ENCODE measurements around the gene ELSPBP1. TPM values are rescaled to one million over a fixed set of nuclear protein-coding genes. Genes with fewer than 3 reads are reported as not detected.

ELSPBP1 gene
- total and polyA plus RNA-seq, 2 experiments from 2014 or later, result not detected

DNA sequence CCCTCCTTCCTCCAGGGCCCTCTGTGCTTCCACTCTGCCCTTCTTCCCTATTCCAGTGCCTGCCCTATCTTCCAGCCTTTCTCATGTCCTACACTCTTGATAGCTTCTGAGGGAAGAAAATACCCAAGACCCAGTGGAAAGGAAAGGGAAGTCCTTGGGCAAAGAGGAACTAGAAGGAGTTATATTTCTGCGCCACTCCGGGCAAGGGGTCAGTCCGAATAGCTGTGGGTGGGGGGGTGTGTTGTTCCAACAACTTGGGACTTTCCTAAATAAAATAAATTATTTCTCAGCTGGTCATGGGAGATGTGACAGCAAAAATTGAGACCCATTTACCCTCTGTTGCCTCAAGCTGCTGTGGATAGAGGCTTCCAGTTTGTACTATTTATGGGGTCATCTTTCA lies 26.3 kb downstream of the ELSPBP1 start (continued):
- TF ChIP-seq, protein P1, sequence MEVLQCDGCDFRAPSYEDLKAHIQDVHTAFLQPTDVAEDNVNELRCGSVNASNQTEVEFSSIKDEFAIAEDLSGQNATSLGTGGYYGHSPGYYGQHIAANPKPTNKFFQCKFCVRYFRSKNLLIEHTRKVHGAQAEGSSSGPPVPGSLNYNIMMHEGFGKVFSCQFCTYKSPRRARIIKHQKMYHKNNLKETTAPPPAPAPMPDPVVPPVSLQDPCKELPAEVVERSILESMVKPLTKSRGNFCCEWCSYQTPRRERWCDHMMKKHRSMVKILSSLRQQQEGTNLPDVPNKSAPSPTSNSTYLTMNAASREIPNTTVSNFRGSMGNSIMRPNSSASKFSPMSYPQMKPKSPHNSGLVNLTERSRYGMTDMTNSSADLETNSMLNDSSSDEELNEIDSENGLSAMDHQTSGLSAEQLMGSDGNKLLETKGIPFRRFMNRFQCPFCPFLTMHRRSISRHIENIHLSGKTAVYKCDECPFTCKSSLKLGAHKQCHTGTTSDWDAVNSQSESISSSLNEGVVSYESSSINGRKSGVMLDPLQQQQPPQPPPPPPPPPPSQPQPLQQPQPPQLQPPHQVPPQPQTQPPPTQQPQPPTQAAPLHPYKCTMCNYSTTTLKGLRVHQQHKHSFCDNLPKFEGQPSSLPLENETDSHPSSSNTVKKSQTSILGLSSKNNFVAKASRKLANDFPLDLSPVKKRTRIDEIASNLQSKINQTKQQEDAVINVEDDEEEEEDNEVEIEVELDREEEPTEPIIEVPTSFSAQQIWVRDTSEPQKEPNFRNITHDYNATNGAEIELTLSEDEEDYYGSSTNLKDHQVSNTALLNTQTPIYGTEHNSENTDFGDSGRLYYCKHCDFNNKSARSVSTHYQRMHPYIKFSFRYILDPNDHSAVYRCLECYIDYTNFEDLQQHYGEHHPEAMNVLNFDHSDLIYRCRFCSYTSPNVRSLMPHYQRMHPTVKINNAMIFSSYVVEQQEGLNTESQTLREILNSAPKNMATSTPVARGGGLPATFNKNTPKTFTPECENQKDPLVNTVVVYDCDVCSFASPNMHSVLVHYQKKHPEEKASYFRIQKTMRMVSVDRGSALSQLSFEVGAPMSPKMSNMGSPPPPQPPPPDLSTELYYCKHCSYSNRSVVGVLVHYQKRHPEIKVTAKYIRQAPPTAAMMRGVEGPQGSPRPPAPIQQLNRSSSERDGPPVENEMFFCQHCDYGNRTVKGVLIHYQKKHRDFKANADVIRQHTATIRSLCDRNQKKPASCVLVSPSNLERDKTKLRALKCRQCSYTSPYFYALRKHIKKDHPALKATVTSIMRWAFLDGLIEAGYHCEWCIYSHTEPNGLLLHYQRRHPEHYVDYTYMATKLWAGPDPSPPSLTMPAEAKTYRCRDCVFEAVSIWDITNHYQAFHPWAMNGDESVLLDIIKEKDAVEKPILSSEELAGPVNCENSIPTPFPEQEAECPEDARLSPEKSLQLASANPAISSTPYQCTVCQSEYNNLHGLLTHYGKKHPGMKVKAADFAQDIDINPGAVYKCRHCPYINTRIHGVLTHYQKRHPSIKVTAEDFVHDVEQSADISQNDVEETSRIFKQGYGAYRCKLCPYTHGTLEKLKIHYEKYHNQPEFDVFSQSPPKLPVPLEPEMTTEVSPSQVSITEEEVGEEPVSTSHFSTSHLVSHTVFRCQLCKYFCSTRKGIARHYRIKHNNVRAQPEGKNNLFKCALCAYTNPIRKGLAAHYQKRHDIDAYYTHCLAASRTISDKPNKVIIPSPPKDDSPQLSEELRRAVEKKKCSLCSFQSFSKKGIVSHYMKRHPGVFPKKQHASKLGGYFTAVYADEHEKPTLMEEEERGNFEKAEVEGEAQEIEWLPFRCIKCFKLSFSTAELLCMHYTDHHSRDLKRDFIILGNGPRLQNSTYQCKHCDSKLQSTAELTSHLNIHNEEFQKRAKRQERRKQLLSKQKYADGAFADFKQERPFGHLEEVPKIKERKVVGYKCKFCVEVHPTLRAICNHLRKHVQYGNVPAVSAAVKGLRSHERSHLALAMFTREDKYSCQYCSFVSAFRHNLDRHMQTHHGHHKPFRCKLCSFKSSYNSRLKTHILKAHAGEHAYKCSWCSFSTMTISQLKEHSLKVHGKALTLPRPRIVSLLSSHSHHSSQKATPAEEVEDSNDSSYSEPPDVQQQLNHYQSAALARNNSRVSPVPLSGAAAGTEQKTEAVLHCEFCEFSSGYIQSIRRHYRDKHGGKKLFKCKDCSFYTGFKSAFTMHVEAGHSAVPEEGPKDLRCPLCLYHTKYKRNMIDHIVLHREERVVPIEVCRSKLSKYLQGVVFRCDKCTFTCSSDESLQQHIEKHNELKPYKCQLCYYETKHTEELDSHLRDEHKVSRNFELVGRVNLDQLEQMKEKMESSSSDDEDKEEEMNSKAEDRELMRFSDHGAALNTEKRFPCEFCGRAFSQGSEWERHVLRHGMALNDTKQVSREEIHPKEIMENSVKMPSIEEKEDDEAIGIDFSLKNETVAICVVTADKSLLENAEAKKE (CRISPR knock-in tag; IDR thresholded peaks at IDR 0.05), result no peak

DNA sequence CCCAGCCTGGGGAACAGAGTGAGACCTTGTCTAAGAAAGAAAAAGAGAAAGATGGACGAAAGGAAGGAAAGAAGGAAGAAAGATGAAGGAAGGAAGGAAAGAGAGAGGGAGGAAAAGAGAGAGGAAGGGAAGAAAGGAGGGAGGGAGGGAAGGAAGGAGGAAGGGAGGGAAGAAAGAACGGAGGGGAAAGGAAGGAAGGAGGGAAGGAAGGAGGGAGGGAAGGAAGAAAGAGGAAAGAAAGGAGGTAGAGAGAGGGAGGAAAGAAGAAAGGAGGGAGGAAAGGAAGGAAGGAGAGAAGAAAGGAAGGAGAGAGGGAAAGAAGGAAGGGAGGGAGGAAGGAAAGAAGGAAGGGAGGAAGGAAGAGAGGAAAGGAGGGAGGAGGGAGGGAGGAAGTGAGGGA lies 28.6 kb downstream of the ELSPBP1 start:
- no peak overlapping the region for H3K4me3 Mint-ChIP-seq
- H3K4me2 ChIP-seq, result no peak overlapping the region
- H3K36me3 ChIP-seq (ENCODE audit: insufficient read depth), result no peaks in the 10 kb centered on the region
- ATAC-seq (no peak), DNase-seq (ENCODE audit: low spot score) (no peak)
- H3K79me2 ChIP-seq (replicated peaks; ENCODE audit: insufficient read depth), result no peaks in the 10 kb centered on the region
- H3K4me1 Mint-ChIP-seq, result peaks cover 8% of the 10 kb centered on the region
- no peak overlapping the region for H3K27ac Mint-ChIP-seq
- no peaks in the 10 kb centered on the region for H3K4me1 ChIP-seq (ENCODE audit: insufficient read depth)
- H4K20me1 ChIP-seq (replicated peaks; ENCODE audit: insufficient read depth), result no peaks in the 10 kb centered on the region
- no peak overlapping the region for H2AFZ ChIP-seq
- H3K9me2 ChIP-seq (ENCODE audit: insufficient read depth), result peaks cover 4% of the 10 kb centered on the region; the same call in 1 of the 2 replicates
- H3F3A ChIP-seq (replicated peaks; ENCODE audit: low read depth), result no peaks in the 10 kb centered on the region
- H3K36me3 Mint-ChIP-seq (ENCODE audit: low read depth), result no peaks in the 10 kb centered on the region
- H3K27me3 Mint-ChIP-seq (ENCODE audit: insufficient read depth, low read depth, poor library complexity), result peaks cover 7% of the 10 kb centered on the region
- H3K27ac ChIP-seq (ENCODE audit: low read depth), result no peak overlapping the region
- peaks cover 2% of the 10 kb centered on the region; the same call in 2 of the 3 replicates for H3K9me3 Mint-ChIP-seq
- H3K27me3 ChIP-seq (ENCODE audit: insufficient read depth), result no peaks in the 10 kb centered on the region
- H3K4me3 ChIP-seq, result no peak overlapping the region
- TF ChIP-seq NANOG (IDR thresholded peaks at IDR 0.05; ENCODE audit: borderline replicate concordance) (no peak), ZNF331 (CRISPR knock-in tag; IDR thresholded peaks at IDR 0.05; ENCODE audit: low read depth) (no peak), EZH2phosphoT487 (IDR thresholded peaks at IDR 0.05; ENCODE audit: unreplicated experiment) (no peak), ZNF114 (CRISPR knock-in tag; IDR thresholded peaks at IDR 0.05) (no peak)
- TF ChIP-seq, protein P1 (CRISPR knock-in tag; IDR thresholded peaks at IDR 0.05), result no peak
- TF ChIP-seq, protein P2, sequence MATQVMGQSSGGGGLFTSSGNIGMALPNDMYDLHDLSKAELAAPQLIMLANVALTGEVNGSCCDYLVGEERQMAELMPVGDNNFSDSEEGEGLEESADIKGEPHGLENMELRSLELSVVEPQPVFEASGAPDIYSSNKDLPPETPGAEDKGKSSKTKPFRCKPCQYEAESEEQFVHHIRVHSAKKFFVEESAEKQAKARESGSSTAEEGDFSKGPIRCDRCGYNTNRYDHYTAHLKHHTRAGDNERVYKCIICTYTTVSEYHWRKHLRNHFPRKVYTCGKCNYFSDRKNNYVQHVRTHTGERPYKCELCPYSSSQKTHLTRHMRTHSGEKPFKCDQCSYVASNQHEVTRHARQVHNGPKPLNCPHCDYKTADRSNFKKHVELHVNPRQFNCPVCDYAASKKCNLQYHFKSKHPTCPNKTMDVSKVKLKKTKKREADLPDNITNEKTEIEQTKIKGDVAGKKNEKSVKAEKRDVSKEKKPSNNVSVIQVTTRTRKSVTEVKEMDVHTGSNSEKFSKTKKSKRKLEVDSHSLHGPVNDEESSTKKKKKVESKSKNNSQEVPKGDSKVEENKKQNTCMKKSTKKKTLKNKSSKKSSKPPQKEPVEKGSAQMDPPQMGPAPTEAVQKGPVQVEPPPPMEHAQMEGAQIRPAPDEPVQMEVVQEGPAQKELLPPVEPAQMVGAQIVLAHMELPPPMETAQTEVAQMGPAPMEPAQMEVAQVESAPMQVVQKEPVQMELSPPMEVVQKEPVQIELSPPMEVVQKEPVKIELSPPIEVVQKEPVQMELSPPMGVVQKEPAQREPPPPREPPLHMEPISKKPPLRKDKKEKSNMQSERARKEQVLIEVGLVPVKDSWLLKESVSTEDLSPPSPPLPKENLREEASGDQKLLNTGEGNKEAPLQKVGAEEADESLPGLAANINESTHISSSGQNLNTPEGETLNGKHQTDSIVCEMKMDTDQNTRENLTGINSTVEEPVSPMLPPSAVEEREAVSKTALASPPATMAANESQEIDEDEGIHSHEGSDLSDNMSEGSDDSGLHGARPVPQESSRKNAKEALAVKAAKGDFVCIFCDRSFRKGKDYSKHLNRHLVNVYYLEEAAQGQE (IDR thresholded peaks at IDR 0.05; ENCODE audit: unreplicated experiment), result no peak
